ENCODE measurements around the gene TMPRSS6. TPM values are rescaled to one million over a fixed set of nuclear protein-coding genes. Genes with fewer than 3 reads are reported as not detected.

The TMPRSS6 gene
- polyA plus RNA-seq, 1 donor, result not detected

DNA sequence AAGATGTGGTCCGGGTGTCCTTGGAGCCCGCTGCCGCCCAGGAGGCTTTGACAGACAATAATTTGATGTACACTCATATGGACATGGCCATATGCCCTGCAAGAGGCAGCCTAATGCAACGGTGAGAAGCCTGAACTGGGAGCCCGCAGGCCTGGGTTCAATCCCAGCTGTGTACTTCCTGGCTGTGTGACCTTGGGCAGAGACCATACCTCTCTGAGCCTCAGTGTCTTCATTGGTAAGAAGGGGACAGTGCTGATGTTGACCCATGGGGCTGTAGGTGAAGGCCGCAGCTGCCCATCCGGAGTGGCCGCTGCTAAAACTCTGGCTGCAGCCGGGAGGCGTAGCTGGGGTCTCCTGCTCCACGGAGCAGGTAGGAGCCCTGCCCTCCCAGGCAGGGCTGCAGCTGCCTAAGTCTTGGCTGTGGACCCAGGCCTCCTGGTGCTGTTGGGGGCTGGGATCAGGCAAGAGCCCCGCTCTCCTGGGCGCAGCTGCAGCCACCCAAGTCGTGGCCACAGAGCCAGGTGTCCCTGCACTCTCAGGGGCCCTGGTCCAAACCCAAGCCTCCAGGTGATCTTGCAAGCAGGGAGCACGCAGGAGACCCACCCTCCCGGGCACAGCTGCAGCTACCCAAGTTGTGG lies 31.3 kb upstream of the TMPRSS6 start:
- no peak for DNase-seq

DNA sequence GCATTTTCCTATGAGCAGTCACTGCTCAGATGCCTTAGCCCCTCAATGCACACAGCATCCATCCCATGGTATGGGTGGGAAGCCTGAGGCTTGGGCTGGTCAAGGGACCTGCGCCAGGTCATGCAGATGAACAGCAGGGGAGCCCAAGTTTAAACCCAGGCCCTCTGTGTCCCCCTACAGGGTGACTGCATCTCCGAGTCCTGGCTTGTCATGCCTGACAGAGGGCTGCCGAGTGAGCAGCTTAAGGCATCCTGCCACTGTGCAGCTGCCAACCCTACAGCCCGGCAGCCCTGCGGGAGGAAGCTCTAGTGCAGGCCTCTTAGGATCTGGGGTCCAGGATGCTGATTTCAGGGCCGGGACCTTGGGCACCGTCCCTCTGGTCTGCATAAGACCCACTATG lies 30.2 kb upstream of the TMPRSS6 start:
- no peak for DNase-seq

DNA sequence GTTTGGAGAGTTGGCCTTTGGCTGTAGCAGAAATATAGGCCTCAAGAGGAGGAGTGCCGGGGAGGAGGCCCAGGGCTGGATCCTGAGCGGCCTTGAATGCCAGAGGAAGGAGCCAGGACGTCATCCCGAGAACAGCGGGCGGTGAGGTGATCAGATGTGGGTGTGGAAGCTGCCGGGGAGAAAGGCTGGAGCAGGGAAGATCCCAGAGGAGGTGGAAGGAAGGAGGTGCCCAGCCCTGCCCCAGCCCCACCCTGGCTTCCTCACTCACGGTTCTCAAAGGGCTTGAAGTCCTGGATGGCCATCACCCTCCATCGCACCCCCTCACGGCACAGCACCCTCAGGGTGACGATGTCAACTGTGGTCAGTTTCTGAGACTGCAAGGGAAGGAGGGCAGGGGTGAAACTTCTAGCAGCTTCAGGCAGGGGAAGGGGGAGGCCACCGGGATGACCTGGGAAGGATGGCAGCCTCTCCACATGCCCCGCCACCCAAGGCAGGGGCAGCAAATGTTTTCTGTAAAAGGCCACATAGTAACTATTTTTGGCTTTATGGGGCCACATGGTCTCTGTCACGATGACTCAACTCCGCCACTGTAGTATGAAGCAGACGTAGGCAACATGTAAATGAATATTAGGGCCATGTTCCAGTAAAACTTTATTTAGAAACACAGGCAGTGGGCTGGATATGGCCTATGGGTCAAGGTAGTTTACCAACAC lies 29.5 kb upstream of the TMPRSS6 start:
- DNase-seq, result no peak

DNA sequence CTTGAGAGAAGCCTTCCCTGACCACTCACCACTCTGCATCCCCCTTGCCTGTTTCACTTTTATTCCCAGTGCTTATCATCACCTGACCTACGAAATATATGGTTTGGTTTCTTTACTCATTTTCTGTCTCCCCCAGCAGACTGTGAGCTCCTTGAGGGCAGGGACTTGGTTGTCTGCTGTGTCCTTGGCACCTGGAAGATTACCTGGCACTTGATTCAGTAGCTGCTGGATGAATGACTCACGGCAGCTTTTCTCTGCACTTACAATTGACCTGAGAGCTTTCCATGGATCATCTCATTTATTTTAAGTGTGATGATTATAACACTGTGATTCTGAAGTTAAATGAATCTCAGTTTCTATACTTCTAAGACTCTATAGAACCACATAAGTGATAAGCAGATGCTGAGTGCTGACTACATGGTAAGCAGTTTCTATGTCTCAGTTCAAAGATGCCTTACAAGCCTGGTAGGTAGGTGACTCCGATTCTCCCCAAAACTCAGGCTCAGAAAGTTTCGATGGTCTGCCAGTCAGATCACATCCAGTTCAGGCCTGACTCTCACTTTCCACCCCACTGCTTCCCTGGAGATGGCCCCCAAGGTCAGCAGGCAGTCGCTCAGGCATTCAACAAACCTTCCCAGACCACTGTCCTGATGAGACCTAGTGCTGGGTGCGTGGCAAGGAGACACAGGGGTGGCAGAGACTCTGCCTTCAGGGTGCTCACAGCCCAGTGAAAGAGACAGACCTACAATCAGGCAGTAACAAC lies 28.6 kb upstream of the TMPRSS6 start:
- no peak for DNase-seq

DNA sequence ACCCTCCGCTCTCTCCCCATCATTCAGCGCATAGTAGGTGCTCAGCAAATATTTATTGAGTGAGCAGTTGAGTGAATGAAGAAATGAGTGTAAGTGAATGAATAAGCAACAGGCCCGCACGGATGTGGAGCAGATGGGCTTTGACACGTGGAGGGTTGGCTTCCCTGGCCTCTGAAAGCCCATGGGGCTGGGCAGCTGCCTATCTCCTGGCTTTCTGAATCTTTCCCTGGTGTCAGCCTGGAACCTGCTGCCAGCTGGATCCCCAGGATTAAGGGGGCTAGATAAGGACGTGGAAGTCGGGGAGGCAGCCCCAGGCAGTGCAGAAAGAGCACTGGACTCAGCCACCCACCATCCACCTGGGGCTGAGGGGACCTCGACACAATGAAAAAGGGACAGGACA lies 27.6 kb upstream of the TMPRSS6 start:
- DNase-seq, result no peak

DNA sequence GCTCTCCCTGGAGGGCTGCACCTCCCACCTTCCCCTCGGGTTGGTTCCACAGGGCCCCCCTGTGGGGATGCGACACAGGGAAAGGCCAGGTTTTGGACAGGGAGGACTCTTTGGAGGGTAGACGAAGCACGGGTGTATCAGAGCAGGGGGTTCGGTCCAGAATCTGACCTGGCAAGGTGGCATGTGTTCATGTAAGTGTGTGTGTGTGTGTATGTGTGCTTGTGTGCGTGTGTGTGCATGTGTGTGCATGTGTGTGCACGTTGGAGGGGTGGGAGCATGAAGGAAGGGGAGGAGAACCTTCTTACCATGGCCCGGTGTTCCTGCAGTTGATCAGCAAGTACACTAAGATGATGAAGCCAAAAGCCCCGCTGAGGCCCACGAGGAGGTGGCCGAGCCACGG lies 25.5 kb upstream of the TMPRSS6 start:
- DNase-seq, result no peak

DNA sequence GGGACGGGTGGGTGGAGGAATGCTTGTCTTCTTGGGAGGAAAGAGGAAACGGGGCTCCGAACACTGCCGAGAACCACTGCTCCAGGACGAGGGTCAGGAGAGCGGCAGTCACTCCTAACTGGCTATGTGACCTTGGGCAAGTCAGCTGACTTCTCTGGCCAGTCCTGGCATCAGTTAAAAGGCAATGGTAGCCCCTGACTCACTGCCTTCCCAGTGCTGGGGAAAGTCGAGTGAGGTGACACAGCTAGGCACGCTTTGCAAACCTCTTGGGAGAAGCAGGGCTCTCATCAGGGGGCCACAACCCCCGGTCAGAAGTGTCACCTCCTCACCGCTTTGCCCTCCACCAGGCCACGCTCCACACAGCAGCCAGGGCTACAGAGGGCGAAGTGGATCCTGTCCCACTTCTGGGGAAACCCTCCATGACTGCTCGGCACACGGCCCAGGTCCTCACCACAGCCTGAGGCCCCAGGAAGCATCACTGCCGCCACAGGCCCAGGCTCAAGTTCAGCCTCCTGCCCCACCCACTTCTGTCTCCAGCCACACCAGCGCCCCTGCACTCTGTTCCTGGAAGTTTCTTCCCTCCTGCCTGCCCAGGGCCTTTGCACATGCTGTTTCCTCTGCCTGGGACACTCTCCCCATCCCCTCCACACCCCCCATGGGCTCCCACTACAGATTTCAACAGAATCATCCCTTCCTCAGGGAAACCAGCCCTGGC lies 23.9 kb upstream of the TMPRSS6 start:
- DNase-seq, result no peak

DNA sequence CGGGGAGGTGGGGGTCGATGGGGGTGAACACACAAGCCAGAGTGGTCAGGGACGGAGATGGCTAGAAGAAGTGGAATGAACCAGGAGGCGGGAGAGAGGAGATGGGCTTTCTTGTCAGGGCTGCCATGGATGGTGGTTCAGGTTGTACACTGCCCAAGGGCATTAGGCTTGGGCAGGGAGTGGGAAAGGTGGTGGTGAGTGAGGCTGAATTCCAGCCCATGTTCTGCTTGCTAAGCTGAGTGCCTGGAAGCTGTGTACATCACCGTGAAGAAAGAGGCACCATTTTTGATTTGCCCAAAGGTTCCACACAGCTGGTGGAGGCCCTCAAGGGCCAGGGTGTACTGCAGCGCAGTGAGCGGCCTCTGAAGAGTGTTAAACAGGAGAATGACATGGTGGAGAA lies 23.3 kb upstream of the TMPRSS6 start:
- DNase-seq, result no peak

DNA sequence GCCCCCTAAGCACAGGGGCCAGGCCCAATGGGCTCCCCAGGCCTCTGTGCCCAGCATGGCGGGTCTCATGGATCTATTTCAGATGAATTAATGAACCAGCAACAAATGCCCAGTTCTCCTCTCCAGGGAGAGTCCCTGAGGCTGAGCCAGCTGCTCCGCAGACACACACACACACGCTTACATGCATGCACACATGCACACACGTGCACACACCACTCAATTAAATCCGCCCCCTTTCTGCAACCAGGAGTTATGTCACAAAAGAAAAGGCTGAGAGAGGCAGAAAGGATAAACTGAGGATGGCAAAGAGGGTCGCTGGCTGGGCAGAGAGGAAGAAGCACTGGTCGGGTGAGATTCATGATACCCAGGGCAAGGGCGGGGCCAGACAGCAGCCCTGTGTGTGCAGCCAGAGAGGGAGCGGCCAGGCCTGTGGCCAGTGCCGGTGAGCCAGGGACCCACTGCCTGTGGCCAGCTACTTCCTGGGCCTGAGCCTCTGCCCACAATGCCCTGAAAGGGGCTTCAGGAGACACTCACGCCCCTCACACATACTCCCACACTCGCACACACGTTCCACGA lies 20.4 kb upstream of the TMPRSS6 start:
- no peak for DNase-seq

DNA sequence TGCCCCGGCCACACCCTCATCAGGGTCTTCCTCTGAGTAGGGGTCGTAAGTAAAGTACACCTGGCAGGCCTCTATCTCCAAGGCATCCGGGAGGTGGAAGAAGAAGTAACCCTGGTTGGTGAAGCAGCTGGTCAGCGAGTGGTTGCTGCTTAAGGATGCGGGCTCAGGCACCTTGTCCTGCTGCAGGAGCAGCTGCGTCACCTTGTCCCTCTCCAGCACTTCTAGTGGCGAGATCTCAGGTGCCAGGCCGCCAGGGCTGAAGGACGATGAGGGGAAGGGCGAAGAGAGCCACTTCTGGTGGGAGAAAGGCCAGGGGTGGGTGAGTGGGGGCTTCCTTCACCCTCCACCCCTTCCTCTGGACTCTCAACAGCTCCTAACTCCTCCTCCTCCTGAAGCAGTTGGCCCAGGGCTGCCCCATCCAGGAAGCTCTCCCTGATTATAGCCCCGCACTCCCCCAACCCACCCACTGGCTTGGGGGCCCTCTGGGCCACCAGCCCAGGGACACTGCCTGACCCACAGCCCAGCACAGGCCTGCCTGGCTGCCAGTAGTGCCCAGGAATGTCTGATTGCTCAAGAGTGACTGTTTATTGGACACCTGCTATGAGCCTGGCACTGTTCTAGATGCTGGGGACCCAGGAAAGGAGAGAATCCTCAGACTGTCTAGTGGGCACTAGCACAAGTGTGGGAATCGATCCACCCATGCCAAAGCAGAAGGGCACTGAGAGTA lies 19.2 kb upstream of the TMPRSS6 start:
- DNase-seq, result no peak

DNA sequence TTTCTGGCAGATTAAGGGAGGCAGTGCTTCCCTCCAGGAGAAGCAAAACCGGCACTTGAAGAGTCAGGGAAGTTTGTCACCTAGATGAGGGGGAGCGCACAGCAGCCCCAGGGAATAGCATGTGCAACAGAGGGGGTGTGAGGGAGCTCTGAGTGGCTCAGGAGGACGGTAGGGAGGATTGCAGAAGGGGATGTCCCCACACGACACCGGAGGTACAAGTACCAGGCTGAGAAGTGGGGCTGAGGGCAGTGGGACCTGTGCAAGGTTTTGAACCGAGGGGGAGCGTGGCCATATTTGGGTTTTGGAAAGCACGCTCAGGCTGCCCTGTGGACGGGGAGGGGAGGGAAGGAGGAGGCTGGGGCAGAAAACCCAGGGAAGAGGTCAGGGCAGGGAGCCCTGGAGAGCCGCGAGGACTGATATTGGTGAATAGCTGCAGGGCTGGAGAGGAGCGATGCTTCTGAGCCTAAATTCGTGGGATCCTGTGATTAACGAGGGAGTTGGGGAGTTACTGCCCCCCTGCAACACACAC lies 17.9 kb upstream of the TMPRSS6 start:
- DNase-seq, result no peak

DNA sequence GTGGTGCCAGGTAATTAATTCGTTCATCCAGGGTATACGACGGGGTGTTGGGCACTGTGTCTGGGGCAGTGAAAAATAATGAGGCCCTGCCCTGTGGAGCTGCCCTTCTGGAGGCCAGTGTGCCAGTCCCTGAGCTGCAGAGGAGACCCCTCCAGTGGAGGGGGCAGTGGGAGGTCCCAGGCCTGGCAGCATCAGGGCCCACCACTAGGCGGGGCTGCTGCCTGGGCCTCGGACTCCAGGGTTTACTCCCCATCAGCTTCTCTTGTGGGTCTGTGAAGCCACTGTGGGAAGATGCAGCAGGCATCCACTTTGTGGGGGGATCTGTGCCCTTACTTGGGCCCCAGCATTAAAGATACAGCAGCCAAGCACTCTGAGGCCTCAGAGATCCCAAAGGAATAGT lies 17.4 kb upstream of the TMPRSS6 start:
- no peak for DNase-seq

DNA sequence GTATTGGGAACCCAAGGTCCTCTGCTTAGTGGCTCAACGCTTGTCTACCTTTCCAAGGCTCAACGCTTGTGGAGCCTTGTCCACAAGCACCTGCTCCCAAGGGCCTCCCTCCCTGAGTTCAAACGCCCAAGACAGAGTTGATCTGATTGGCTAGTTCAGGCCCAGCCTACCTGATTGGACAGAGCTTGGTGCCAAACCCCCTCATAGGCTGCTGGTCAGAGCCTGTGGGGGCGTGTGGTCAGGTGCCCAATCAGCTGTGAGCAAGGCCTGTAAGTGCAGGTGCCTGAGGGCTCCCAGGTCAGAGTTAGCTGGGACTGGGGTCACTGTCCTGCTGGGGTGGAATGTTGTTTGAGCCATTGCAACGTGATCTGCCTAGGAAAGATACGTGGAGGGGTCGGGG lies 16.9 kb upstream of the TMPRSS6 start:
- no peak for DNase-seq

DNA sequence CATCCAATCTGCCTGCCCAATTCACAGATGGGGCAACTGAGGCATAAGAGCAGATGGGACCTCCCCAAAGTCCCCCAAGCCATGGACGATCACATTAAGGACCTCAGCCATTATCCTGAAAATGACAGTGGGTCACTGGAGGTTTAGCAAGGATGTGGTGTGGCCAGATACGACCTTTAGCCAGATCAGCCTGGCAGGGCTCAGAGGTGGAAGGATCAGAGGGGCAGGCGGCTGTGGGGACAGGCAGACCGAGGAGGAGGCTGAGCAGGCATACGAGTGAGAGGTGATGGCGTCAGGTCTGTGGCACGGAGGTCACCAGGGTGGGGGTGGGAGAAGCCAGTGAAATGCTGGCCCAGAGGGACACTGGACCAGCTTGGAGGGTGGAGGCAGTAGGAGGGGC lies 14.1 kb upstream of the TMPRSS6 start:
- DNase-seq, result no peak

DNA sequence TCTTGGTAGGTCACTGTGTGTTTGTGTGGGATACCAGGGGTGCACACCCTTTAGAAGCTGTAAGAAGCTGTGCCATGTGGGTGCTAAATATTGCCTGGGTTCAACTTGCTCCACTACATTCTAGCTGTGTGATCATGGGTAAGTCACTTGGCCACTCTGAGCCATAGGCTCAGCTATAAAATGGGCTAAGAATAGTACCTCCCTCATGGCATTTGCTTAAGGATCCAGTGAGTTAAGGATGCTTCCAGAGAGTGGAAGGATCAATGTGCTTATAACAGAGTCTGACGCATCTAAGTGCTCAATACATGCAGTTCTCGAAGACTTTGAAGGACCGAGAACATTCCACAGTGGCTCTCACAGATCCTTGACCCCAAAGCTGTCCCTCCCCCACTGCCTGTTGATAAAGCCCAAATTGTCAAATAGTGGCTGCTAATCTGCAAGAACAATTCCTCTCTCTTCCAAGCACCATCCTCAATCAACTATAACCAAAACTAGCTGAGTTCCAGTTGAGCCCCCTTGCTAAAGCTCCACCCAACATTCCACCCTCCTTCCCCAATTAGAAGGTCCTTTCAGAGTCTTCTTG lies 13.2 kb upstream of the TMPRSS6 start:
- no peak for DNase-seq

DNA sequence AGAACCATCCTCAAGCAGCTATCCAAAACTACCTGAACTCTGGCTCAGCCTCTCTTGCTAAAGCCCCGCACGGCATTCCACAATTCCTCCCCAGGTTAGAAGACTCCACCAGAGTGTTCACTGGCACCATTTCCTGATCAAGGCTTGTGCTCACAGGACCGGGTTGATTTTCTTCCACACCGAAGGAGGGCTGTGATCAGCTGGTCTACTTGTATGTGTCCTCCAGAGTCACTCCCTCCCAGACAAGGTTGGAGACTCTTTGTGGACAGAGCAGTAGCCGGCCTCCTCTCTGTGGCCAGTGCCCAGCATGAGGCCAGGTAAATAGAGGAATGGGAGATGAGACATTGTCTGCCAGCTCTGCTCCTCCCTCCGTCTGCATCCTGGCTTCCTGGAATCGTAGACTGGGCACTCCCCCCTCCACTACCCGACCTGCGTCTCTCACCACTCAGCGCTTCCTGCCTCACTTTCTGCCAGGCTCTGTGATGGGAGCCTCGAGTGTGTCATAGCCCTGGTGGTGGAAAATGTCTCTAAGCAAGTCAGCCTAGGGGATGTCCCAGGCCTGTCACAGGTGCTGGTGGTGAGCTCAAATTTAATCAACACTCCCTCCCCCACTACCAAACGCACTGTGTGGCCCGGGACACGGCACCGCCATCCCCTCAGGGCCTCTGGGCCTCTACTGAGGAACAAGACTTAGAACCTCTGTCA lies 12.5 kb upstream of the TMPRSS6 start:
- no peak for DNase-seq

DNA sequence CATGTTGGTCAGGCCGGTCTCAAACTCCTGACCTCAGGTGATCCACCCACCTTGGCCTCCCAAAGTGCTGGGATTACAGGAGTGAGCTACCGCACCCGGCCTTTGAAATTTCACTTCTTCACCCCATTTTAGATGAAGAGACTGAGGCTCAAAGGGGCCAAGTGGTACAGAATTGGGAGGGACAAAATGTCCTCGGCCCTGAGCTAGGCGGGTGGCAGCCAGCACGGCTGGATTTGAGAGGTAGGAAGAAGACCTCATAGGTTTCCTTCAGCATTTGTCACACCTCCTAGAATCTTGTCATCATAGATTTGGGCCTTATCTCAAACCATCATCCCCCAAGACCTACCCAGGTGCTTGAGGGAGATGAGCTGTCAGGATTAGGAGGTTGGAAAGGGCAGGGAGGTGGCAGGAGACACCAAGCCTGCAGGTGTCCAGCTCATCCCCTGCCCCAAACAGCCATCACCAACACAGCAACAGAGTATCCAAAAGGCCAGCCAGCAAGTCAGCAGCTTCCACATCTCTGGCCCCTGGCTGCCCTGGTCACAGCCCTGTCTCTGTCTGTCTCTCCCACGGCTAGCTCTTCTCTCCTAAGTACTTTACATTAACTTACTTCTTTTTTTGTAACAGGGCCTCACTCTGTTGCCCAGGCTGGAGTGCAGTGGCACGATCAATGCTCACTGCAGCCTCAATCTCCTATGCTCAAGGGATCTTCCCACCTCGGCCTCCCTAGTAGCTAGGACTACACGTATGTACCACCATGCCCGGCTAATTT lies 11.2 kb upstream of the TMPRSS6 start:
- DNase-seq, result no peak

DNA sequence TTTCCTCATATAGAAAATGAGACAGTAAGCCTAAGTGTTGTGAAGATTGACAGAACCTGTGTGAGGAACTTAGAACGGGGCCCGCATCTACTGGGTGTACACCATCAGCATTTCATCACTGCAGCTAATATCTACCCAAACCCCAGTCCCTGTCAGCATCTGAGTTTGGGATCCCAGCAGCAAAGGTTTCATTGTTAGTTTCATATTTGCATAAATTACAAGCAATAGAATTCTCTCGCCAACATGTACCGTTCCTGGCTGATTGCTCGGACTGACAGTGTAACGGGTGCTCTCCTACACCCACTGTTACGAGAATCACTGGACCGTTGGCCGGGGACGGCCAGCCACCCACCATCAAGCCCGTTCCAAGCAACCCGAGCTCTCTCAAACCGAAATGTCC lies 10.4 kb upstream of the TMPRSS6 start:
- DNase-seq, result no peak

DNA sequence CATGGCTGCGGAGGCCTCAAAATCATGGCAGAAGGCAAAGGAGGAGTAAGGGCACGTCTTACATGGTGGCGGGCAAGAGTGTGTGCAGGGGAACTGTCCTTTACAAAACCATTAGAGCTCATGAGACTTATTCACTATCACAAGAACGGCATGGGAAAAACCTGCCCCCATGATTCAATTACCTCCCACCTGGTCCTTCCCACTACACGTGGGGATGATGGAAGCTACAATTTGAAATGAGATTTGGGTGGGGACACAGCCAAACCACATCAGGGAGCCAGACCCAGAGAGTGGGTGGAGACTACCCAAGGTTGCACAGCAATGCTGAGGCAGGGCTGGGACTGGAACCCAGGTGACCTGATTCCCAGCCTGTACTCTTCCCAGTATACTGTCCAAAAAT lies 8.6 kb upstream of the TMPRSS6 start:
- DNase-seq, result no peak

DNA sequence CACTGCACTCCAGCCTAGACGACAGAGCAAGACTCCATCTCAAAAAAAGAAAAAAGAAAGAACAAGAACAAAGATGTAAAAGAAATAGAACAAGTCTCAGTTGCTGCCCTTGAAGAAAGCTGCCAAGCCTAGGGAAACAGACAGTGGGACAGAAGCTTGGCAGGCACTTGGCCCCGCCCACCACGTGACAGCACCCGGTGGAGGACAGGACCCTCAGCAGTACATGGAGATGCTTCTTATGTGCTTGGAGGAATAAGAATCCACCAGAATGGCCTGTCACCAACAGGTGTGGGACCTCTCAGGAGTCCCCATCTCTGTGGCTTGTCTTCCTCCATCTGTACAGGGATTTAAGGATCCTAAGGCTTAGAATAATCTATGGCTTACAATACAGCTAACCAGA lies 7.6 kb upstream of the TMPRSS6 start:
- DNase-seq, result no peak
